HepG2 (cell line): ENCODE results near the gene CDHR3. TPM values are rescaled to one million over a fixed set of nuclear protein-coding genes. Genes with fewer than 3 reads are reported as not detected.
A peak's percentile ranks its signal among the peaks of the same experiment; 100 is the strongest.

Experiments used
- ATF3 ChIP-seq: sonication (generic); formaldehyde crosslinking; IDR thresholded peaks from 2 replicates; pipeline ENCODE4 v1.4.0; 2020; ENCODE audit warnings: missing genetic modification reagents
- FOXM1 ChIP-seq: sonication (generic); formaldehyde crosslinking; IDR thresholded peaks from 2 replicates; pipeline ENCODE4 v1.5.0; 2020; ENCODE audit warnings: missing genetic modification reagents
- HNF4A ChIP-seq: sonication (generic); formaldehyde crosslinking; IDR thresholded peaks from 2 replicates; pipeline ENCODE4 v1.4.0; 2020; ENCODE audit warnings: missing genetic modification reagents
- HNRNPLL ChIP-seq: fragments of 200-400 bp; formaldehyde crosslinking; IDR thresholded peaks from 2 replicates; pipeline ENCODE4 v1.6.1; 2017; ENCODE audit warnings: mild to moderate bottlenecking, low read depth, low read length; ENCODE audit not compliant: poor library complexity, severe bottlenecking
- NFE2 ChIP-seq: sonication (generic); formaldehyde crosslinking; IDR thresholded peaks from 2 replicates; pipeline ENCODE4 v1.4.0; 2020; ENCODE audit warnings: missing genetic modification reagents
- PHF21A ChIP-seq: sonication (generic); formaldehyde crosslinking; IDR thresholded peaks from 2 replicates; pipeline ENCODE4 v1.5.0; 2020; ENCODE audit warnings: mild to moderate bottlenecking, missing genetic modification reagents
- PLRG1 ChIP-seq: fragments of 450-650 bp; conservative IDR thresholded peaks from 2 replicates; pipeline ENCODE4 v1.6.1; 2016
- PRMT3 ChIP-seq: sonication (generic); formaldehyde crosslinking; IDR thresholded peaks from 2 replicates; pipeline ENCODE4 v1.8.1; 2022; ENCODE audit warnings: low read depth, mild to moderate bottlenecking, moderate library complexity, missing genetic modification reagents, borderline replicate concordance
- REPIN1 ChIP-seq: sonication (generic); formaldehyde crosslinking; IDR thresholded peaks from 2 replicates; pipeline ENCODE4 v1.8.0; 2022; ENCODE audit warnings: missing genetic modification reagents, low read depth, mild to moderate bottlenecking, borderline replicate concordance
- SKIL ChIP-seq: sonication (generic); formaldehyde crosslinking; IDR thresholded peaks from 2 replicates; pipeline ENCODE4 v1.8.0; 2022; ENCODE audit warnings: missing genetic modification reagents, mild to moderate bottlenecking, moderate library complexity, borderline replicate concordance
- TBP ChIP-seq: sonication (generic); formaldehyde crosslinking; IDR thresholded peaks from 2 replicates; pipeline ENCODE4 v1.5.0; 2020; ENCODE audit warnings: missing genetic modification reagents
- ZBTB39 ChIP-seq: sonication (generic); formaldehyde crosslinking; IDR thresholded peaks from 2 replicates; pipeline ENCODE4 v1.5.0; 2020; ENCODE audit warnings: missing genetic modification reagents
- ZC3H13 ChIP-seq: sonication (generic); formaldehyde crosslinking; IDR thresholded peaks from 2 replicates; pipeline ENCODE4 v1.8.1; 2023; ENCODE audit warnings: mild to moderate bottlenecking, missing genetic modification reagents, moderate library complexity
- ZFP90 ChIP-seq: sonication (generic); formaldehyde crosslinking; IDR thresholded peaks from 2 replicates; pipeline ENCODE4 v1.8.0; 2022; ENCODE audit warnings: missing genetic modification reagents, mild to moderate bottlenecking, inconsistent platforms, borderline replicate concordance
- ZNF318 ChIP-seq: sonication (generic); formaldehyde crosslinking; IDR thresholded peaks from 2 replicates; pipeline ENCODE4 v1.4.0; 2020; ENCODE audit warnings: mild to moderate bottlenecking, missing genetic modification reagents
- ZNF329 ChIP-seq: sonication (generic); formaldehyde crosslinking; IDR thresholded peaks from 2 replicates; pipeline ENCODE4 v1.9.0; 2021; ENCODE audit warnings: low read depth, mild to moderate bottlenecking, missing genetic modification reagents
- ZNF83 ChIP-seq: sonication (generic); formaldehyde crosslinking; IDR thresholded peaks from 2 replicates; pipeline ENCODE4 v1.4.0; 2020; ENCODE audit warnings: missing genetic modification reagents, mild to moderate bottlenecking, borderline replicate concordance
- polyA plus RNA-seq, 8 experiments: library from polyadenylated mRNA; depleted of rRNA in 3 of 8; stranded (reverse) in 7 of 8; unstranded in 1 of 8; fragments of >200 nt; fragmentation: Illumina TruSeq in 4 of 8; extraction: Trizol in 4 of 8; gene quantifications; 2 replicates each; pipeline versions ENCODE4 v1.2.1 to v1.2.3, GENCODE V29; 2011 to 2016; ENCODE audit warnings: low read depth in 4 of 8, missing spikeins in 1 of 8, mixed read lengths in 1 of 8; ENCODE audit not compliant: insufficient read depth in 1 of 8
- total RNA-seq, 5 experiments: library from RNA; depleted of rRNA; stranded (reverse); fragments of >200 nt; fragmentation: Illumina TruSeq; extraction: Trizol; gene quantifications; 2 replicates each; pipeline ENCODE4 v1.2.3, GENCODE V29; 2016; ENCODE audit warnings: low read depth in 1 of 5

CDHR3 gene
- total and polyA plus RNA-seq, 2 of the 13 experiments (the other 11 are each of a cell fraction or from before 2014, with no cell fraction given), result 6.5 to 11.8 TPM

GRCh38 chr7:106071999-106072714, 109.1 kb downstream of the CDHR3 start (continued):
- TF ChIP-seq SKIL (CRISPR knock-in tag) (no peak), ZNF329 (CRISPR knock-in tag) (no peak), ZC3H13 (CRISPR knock-in tag) (no peak), HNRNPLL (no peak), FOXM1 (CRISPR knock-in tag) (no peak), HNF4A (CRISPR knock-in tag) (peak; percentile 80), REPIN1 (CRISPR knock-in tag) (peak; percentile 47; the same call in 1 of the 2 replicates), TBP (CRISPR knock-in tag) (no peak), PRMT3 (CRISPR knock-in tag) (no peak), ZFP90 (CRISPR knock-in tag) (no peak), ZBTB39 (CRISPR knock-in tag) (no peak), PLRG1 (no peak), PHF21A (CRISPR knock-in tag) (peak; percentile 82), ATF3 (no peak), ZNF318 (CRISPR knock-in tag) (no peak), NFE2 (no peak), ZNF83 (CRISPR knock-in tag) (no peak)
